Esophagus squamous epithelium (tissue), 5 donors: ENCODE measurements around the gene TCL1B. TPM values are rescaled to one million over a fixed set of nuclear protein-coding genes. Genes with fewer than 3 reads are reported as not detected.
"Not testable (repeated sequence)": the region's sequence is repeated elsewhere in the genome, so short reads cannot be mapped to it uniquely, and the experiment has no call there.

Source experiments
- DNase-seq: peaks from one replicate; lab custom pipeline; 2025; lab: John Stamatoyannopoulos, UW
- H3K27ac ChIP-seq, 4 donors: fragments of 200-600 bp; sonication (generic); one replicate each; pipeline ENCODE4 v1.5.1; 2016 to 2019; ENCODE audit warnings: mild to moderate bottlenecking in 1 of 4
- H3K27me3 ChIP-seq, 4 donors: fragments of 200-600 bp; sonication (generic); 1 replicate in 3 of 4; 2 replicates in 1 of 4; pipeline versions ENCODE4 v1.5.1 to v1.6.0; 2017 to 2021; ENCODE audit warnings: antibody characterized with exemption in 1 of 4
- H3K36me3 ChIP-seq, 3 donors: fragments of 200-600 bp; sonication (generic); one replicate each; pipeline ENCODE4 v1.5.1; 2016 to 2019
- H3K4me1 ChIP-seq, 3 donors: fragments of 200-600 bp; sonication (generic); one replicate each; pipeline ENCODE4 v1.5.1; 2017 to 2019
- H3K4me3 ChIP-seq, 4 donors: fragments of 200-600 bp; sonication (generic); 1 replicate in 3 of 4; 2 replicates in 1 of 4; pipeline ENCODE4 v1.5.1; 2016 to 2019; ENCODE audit warnings: mild to moderate bottlenecking in 2 of 4, moderate library complexity in 1 of 4
- H3K9me3 ChIP-seq, 3 donors: fragments of 200-600 bp; sonication (generic); one replicate each; pipeline ENCODE4 v1.5.1; 2016 to 2019
- POLR2A ChIP-seq, 4 donors: fragments of 450-650 bp; IDR thresholded peaks; one replicate each; pipeline ENCODE4 v1.6.1; 2017; ENCODE audit warnings: antibody characterized with exemption in 4 of 4, mild to moderate bottlenecking in 4 of 4, moderate library complexity in 3 of 4
- WGBS, 2 donors: methylation state at CpG; one replicate each; pipeline ENCODE4 v1.1.5; 2018; 5-methylcytosine and 5-hydroxymethylcytosine counted together
- intact Hi-C: fragments of 100-400 bp; cut with DNase I; formaldehyde crosslinking; loops from one replicate; pipeline ENCODE4 v1.15.0; 2022
- total RNA-seq, 4 donors: library from RNA; depleted of rRNA; stranded (reverse); fragments of >200 nt; gene quantifications; one replicate each; pipeline ENCODE4 v1.1.0, GENCODE V29; 2016
- TF ChIP-seq, protein P1 (sequence below), 6 experiments: fragments of 450-650 bp in 4 of 6; fragments of 200-600 bp in 2 of 6; sonication (generic) in 2 of 6; IDR thresholded peaks; one replicate each; pipeline ENCODE4 v1.5.1; 2016 to 2019; ENCODE audit warnings: antibody characterized with exemption in 6 of 6, mild to moderate bottlenecking in 4 of 6, moderate library complexity in 4 of 6
- donor health status: DM: yes; HTN: yes; CAD: no.

TCL1B gene
- total RNA-seq, 4 donors from 2014 or later, result not detected

DNA sequence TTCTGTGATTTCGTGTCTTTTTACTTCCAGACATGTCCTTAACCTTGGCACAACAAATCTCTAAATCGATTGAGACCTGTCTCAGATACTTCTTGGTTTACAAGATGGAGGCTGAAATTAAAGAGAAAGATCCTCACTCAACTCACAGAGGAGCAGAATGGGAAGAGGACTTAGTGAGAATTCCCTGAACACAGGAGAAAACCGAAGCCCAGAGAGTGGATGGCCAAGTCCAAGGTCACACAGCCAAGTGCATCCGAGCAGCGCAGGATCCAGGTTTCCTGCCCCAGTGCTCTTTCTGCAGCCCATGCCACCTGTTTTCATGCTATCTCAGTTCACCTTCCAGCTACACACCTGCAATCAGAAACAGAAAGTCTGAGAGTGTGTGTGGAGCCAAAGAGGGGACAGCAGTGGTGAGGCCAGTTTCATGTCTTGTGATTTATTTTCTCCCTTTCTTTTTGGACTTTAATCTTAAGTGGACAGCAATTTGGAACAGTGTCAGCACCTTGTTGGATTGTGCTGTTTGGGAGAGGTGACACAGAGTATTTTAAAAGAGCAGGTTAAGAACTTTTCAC lies 22.9 kb upstream of the TCL1B start:
- H3K4me3 ChIP-seq, result no peak overlapping the region
- 65 to 72% methylated on average over 5 of the region's 5 CpGs for WGBS, 2 donors
- H3K36me3 ChIP-seq, result no peaks in the 10 kb centered on the region
- no peak for DNase-seq
- no peak overlapping the region for H3K27ac ChIP-seq
- H3K4me1 ChIP-seq, result peaks cover 0 to 11% (median 0%) of the 10 kb centered on the region in 3 donors
- intact Hi-C loops, result no loop called here
- peaks cover 0 to 28% (median 0%) of the 10 kb centered on the region in 4 donors for H3K27me3 ChIP-seq
- H3K9me3 ChIP-seq, result no peaks in the 10 kb centered on the region
- TF ChIP-seq, protein P1, sequence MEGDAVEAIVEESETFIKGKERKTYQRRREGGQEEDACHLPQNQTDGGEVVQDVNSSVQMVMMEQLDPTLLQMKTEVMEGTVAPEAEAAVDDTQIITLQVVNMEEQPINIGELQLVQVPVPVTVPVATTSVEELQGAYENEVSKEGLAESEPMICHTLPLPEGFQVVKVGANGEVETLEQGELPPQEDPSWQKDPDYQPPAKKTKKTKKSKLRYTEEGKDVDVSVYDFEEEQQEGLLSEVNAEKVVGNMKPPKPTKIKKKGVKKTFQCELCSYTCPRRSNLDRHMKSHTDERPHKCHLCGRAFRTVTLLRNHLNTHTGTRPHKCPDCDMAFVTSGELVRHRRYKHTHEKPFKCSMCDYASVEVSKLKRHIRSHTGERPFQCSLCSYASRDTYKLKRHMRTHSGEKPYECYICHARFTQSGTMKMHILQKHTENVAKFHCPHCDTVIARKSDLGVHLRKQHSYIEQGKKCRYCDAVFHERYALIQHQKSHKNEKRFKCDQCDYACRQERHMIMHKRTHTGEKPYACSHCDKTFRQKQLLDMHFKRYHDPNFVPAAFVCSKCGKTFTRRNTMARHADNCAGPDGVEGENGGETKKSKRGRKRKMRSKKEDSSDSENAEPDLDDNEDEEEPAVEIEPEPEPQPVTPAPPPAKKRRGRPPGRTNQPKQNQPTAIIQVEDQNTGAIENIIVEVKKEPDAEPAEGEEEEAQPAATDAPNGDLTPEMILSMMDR (IDR thresholded peaks at IDR 0.05), result no peak
- TF ChIP-seq POLR2A (IDR thresholded peaks at IDR 0.05), result no peak

DNA sequence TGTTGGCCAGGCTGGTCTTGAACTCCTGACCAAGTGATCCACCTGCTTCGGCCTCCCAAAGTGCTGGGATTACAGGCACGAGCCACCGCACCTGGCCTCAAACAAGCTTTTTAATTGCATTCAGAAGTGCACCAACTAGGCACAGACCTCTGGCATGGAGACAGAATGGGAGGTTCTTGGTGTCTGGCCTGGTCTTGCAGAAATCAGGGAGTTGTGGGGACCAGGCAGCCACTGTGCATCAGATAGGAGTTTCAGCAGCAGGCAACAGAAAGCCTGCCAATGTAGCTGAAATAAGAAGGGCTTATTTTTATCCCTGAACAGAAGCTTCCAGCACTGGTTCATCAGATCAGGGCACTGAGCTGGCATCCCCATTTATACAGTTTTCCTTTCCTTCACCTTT lies 22.2 kb upstream of the TCL1B start:
- intact Hi-C loops, result no loop called here
- WGBS, 2 donors, result no CpG with 5 or more reads among the region's 3 CpGs
- Histone ChIP-seq H3K27ac (no peak overlapping the region), H3K27me3 (peaks cover 0 to 20% (median 0%) of the 10 kb centered on the region in 4 donors), H3K4me3 (no peak overlapping the region), H3K9me3 (no peaks in the 10 kb centered on the region), H3K4me1 (peaks cover 0 to 11% (median 0%) of the 10 kb centered on the region in 3 donors), H3K36me3 (no peaks in the 10 kb centered on the region)
- DNase-seq, result no peak
- TF ChIP-seq, protein P1 (IDR thresholded peaks at IDR 0.05), result no peak
- TF ChIP-seq POLR2A (IDR thresholded peaks at IDR 0.05), result no peak

DNA sequence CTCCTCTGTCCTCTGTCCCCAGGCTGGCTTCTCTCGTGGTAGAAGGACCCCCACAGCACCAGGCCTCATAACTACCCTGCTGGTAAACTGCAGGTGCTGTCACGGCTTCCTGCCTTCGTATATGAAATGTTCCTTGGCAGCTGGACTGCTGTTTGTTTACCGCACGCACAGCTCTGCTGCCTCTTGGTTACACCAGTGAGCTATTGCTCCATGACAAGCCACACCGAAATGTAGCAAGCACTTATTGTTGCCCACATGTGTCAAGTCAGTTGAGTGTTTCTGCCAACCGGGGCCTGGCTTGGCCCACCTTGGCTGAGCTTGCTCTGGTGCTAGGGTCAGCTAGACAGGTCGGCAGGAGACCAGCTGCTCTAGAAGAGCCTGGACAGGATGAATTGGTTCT lies 21.7 kb upstream of the TCL1B start:
- no peak for TF ChIP-seq POLR2A (IDR thresholded peaks at IDR 0.05)
- TF ChIP-seq, protein P1 (IDR thresholded peaks at IDR 0.05), result no peak
- Histone ChIP-seq H3K27ac (no peak overlapping the region), H3K9me3 (no peaks in the 10 kb centered on the region), H3K4me1 (peaks cover 0 to 11% (median 0%) of the 10 kb centered on the region in 3 donors), H3K27me3 (peaks cover 0 to 16% (median 0%) of the 10 kb centered on the region in 4 donors), H3K36me3 (no peaks in the 10 kb centered on the region), H3K4me3 (no peak overlapping the region)
- WGBS, 2 donors, result 59 to 79% methylated on average over 4 to 5 of the region's 8 CpGs
- no peak for DNase-seq
- intact Hi-C loops, result no loop called here

DNA sequence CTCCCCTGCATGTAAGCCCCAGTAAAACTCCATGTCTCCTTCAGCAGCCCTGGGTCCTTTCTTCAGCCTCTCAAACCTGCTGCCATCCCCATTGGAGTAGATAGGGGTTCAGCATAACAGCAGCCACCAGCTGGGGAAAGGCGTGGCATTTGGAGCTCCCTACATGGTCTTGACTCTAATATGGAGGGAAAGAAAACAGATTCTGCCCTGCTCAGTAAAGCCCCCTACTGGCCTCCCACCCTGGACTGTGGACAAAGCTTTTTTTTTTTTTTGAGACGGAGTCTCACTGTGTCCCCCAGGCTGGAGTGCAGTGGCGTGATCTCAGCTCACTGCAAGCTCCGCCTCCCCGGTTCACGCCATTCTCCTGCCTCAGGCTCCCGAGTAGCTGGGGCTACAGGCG lies 20.7 kb upstream of the TCL1B start:
- DNase-seq, result not testable (repeated sequence)
- H3K4me1 ChIP-seq, result peaks cover 0 to 11% (median 0%) of the 10 kb centered on the region in 3 donors

DNA sequence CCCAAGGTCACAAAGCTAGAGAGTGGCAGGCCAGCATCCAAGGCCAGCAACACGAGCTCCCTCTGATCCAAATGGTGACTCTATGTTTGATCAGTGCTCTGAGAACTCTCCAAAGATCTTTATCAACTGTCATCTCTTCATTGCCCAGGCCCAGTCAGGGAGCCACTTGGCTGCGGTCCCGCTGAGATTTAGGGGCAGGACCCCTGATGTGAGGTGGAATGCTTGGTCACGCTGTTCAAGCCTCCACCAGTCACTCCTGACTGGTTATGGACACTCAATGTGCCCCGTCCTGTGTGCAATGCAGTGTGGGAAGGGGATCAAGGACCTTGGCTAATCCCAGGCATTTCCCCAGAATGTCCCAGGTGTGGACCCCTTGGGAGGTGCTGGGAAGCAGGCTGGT lies 19.8 kb upstream of the TCL1B start:
- no peaks in the 10 kb centered on the region for H3K36me3 ChIP-seq
- no peak for TF ChIP-seq POLR2A (IDR thresholded peaks at IDR 0.05)
- TF ChIP-seq, protein P1 (IDR thresholded peaks at IDR 0.05), result no peak
- no peaks in the 10 kb centered on the region for H3K9me3 ChIP-seq
- no peak overlapping the region for H3K27ac ChIP-seq
- peaks cover 0 to 3% (median 0%) of the 10 kb centered on the region in 4 donors for H3K27me3 ChIP-seq
- intact Hi-C loops, result no loop called here
- no peak for DNase-seq
- peaks cover 0 to 11% (median 0%) of the 10 kb centered on the region in 3 donors for H3K4me1 ChIP-seq
- H3K4me3 ChIP-seq, result no peak overlapping the region
- 55 to 70% methylated on average over 2 to 3 of the region's 5 CpGs for WGBS, 2 donors

More for the DNA sequence above, 20.7 kb upstream of the TCL1B start:
- H3K4me3 ChIP-seq, H3K27me3 ChIP-seq, H3K27ac ChIP-seq, H3K9me3 ChIP-seq, H3K36me3 ChIP-seq, intact Hi-C loops: not testable (repeated sequence)
- WGBS, 2 donors, result 53 to 62% methylated on average over 8 of the region's 8 CpGs
